HG02870 (cell line): ENCODE data around the gene SLC16A4.
"Not testable (repeated sequence)": the region's sequence is repeated elsewhere in the genome, so short reads cannot be mapped to it uniquely, and the experiment has no call there.

Experiments
- ATAC-seq: cut with Tn5 transposase; IDR thresholded peaks from one replicate; pipeline ENCODE4 v1.9.1; 2021; ENCODE audit warnings: mild to moderate bottlenecking, moderate library complexity; ENCODE audit not compliant: unreplicated experiment

Gene SLC16A4

DNA sequence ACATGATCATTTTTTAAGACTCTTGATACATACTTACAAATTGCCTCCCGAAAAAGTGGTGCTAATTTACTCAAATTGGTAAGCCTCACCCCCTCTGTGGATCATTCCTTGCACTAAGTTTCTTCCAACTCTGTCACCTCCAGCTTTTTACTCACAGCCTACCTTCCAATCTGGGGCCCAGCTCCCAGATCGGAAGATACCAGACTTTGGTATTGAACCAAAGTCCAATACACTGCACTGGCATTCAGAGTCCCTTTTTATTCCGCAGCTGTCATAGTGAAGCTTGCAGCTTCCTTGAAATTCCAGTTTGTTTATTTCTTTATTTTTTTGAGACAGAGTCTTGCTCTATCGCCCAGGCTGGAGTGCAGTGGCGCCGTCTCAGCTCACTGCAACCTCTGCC is 18.5 kb upstream of the SLC16A4 start:
- ATAC-seq = no peak

DNA sequence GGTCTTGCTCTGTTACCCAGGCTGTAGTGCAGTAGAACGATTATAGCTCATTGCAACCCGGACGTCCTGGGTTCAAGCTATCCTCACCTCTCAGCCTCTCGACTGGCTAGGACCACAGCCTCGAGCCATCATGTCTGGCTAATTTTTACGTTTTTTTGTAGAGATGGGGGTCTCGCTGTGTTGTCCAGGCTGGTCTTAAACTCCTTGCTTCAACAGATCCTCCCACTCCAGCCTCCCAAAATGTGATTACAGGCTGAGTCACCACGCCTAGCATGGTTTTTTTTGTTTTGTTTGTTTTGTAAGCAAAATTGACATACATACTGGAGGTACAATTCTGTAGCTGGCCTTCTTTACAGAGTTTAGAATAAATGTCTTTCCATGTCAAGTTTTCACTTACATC is 17.7 kb upstream of the SLC16A4 start:
- ATAC-seq = no peak

DNA sequence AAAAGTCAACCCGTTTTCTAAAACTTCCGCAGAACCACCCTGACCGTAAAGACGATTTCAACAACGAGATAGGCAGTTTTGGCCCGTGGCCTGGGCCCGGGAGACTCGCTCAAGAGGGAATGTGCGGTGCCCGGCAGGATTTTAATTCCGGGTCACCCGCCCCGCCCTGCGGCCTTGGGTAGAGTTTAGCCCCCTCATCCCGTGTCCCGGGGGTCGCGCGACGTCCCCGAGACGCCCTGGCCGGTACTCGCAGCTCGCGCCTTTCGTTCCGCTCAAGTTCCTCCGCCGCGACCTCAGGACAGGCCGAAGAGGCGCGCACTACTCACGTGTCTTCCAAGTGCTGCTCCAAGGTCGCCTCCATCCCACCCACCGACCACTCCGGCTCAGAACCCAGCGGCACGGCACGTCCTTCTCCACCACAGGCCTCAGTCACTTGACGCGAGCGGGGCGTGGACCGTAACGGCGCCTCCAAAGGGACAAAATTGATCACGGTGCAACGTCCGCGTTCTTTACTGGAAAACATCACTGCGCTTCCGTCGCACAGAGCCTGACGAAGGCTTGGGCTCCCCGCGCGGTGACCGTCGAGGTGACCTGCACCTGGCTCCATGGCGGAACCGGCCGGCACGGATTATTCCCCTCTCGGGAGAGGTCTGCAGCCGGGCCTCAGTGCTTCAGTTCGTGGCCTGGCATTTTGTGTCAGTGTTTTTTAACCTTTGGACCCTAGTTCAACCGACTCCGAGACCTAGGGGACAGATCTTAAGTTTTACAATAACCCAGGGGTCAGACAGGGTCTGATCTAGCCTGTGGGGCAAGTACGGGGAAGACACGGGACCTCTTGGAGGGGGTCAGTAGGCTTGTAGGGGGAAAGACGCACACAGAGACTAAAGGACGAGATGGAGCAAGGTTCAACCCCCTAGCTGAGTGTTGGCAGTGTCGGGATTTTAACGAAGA is 16.7 kb upstream of the SLC16A4 start, which contains the start of gene LAMTOR5:
LAMTOR5 (minus strand) TSS at position 435 of the 951 bp plus-strand sequence; CDS start at position 361, 74 bp downstream.
- peak; percentile 84 for ATAC-seq

DNA sequence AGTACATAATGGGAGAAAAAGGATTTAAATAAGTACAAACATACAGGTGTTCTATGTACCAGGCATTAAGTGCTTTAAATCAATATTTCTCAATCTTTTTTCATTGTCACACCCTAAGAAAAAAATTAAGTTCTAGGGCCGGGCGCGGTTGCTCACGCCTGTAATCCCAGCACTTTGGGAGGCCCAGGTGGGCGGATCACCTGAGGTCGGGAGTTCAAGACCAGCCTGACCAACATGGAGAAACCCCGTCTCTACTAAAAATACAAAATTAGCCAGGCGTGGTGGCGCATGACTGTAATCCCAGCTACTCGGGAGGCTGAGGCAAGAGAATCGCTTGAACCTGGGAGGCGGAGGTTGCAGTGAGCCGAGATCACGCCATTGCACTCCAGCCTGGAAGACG is 15.6 kb upstream of the SLC16A4 start:
- ATAC-seq = not testable (repeated sequence)

DNA sequence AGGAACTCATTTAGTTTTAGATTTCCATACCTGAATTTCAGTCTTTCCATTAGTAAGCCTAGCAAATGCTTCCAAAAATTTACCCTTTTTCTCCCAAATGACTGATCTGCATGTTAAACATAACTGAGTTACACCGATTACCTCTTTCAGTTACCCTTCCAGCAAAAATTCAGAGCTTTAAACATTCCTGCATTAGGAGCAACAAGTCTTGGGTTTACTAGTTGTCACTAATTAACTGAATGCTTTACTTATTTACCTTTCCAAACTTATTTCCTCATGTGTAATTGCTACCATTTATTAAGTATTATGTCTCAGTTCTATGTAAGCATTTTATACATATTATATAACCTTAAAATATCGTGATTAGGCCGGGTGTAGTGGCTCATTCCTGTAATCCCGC is 13.6 kb upstream of the SLC16A4 start:
- no peak for ATAC-seq

DNA sequence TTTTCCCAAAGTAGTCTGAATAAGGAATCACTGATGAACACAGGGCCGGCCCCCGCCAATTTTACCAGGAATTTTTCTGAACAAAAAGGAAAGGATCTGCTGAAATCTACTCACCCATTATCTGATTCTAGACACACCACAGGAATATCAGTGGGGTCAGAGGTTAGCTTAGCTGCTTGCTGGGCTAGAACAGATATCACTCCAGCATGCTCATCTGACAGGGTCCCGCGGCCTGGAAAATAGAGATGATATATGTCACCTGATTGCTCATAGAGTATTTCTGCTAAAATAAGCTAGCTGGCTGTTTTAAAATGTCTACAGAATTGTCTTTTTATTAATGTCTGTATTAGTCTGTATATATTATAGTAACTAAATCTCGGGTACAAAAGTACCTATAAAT is 13.0 kb upstream of the SLC16A4 start:
- ATAC-seq = no peak

DNA sequence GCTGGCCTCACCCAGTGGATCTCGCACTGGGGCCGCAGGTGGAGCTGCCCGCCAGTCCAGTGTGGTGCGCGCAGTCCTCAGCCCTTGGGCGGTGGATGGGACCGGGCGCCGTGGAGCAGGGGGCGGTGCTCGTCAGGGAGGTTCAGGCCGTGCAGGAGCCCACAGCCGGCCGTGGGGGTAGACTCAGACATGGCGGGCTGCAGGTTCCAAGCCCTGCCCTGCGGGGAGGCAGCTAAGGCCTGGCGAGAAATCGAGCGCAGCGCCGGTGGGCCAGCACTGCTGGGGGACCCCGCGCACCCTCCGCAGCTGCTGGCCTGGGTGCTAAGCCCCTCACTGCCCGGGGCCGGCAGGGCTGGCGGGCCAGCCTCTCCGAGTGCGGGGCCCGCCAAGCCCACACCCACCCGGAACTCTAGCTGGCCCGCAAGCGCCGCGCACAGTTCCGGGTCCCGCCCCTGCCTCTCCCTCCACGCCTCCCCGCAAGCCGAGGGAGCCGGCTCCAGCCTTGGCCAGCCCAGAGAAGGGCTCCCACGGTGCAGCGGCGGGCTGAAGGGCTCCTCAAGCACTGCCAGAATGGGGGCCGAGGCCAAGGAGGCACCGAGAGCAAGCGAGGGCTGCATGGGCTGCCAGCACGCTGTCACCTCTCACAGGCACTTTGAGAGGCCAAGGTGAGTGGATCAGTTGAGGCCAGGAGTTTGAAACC is 5.6 kb upstream of the SLC16A4 start:
- ATAC-seq = not testable (repeated sequence)

DNA sequence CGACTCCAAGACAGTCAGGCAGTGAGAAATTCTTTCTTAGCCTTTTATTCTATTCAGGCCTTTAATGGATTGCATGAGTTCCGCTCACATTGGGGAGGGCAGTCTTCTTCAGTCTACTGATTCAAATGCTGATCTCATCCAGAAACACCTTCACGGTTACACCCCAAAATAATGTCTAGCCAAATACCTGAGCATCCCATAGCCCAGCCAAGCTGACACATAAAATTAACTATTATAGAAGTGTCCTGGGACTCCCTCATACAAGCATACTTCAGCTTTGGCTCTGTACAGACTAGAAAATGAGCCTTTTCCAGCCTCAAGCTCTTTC is 3.6 kb upstream of the SLC16A4 start:
- no peak for ATAC-seq

DNA sequence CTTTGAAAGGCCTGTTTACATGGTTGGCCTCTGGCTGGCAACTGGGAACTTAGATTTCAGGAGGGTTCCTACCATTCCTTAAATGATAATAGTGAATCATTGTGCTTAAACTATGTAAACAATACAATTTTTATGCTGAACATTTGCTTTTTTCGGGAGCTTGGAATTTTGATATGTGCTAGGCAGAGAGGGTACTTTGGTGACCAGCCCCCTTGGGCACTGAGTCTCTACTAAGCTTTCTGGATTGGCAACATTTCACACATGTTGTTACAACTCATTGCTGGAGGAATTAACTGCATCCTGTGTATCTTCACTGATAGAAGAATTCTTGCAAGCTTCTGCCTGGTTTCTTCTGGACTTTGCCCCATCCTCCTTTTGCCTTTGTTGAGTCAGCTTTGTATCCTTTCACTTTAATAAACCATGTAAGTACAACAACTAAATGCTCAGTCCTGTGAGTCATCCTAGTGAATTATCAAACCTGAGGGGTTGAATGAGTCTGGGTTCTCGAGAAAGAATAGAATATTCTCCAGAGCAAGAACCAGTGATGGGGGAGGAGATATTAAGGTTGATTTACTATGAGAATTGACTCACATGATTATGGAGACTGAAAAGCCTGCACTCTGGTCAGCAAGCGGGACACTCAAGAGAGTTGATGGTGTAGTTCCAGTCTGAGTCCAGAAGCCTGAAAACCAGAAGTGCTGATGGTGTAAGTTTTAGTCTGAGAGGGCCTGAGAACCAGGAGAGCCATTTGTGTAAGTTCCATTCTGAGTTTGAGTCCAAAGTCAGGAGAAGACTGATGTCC is 3.1 kb upstream of the SLC16A4 start:
- ATAC-seq = no peak

DNA sequence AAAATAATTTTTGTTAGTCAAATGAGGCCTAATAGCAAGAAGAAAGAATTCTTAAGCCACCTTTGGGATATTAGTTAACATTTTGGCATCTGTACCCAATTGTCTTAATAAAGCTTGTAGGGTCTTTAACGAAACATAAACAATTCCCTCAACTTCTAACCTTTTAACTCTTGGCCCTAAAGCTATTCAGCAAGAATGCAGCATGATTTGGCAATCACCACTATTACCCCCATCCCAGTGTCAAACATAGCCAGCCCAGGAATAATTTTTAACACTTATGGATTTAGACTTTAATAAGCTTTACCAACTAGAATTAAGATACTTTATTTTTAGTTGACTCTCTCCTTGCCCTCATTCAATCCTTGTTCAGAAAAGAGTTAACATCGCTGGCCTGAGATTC is 2.5 kb upstream of the SLC16A4 start:
- no peak for ATAC-seq

DNA sequence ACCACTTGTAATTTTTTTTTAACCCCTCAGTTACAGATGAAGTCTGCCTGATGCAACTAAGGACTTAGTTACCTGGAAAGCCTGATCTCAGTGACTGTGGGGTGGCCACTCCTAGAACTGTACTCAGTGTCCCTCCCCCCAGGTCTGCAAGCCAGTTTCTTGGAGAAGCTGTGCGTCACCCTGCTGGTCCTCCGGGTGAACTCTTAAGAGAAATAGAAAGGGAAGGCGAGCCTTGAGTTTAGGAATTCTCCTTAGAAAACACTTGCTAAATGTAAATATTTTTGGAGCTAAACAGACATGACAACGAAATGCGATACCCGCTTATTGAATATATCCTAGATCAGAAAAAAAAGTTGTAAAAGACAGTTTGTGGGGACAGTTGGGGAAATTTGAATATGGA is 730 bp downstream of the SLC16A4 start:
- ATAC-seq = no peak

DNA sequence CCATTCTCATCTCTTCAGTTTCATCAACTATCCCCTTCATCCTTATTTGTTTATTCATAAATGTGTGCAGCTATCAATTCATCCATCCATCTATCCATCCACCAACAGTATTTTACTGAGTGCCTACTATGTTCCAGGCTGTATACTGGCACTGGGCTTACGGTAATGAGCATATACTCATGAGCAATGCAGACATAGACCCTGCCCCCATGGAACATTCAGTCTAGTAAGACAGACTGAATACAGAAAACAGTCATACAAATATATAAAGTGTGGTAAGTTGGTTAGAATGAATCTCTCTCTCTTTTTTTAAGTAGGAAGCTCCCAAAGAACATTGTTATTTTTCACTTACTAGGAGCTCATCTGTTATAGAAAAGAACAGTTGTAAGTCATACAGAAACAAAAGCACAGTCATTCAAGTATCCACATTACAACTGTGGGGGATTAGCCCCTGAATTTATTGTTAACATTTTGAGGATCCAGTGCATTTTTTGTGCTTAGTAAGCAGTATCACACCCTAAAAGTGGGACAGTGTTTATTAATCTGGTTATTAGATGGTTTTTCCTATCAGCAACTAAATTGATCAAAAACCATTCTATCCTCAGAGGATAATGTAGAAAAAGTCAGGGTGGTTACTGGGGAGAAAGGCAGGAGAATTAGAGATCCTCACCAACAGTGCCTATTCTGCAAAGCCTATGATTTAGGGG is 3.6 kb downstream of the SLC16A4 start:
- ATAC-seq = no peak

DNA sequence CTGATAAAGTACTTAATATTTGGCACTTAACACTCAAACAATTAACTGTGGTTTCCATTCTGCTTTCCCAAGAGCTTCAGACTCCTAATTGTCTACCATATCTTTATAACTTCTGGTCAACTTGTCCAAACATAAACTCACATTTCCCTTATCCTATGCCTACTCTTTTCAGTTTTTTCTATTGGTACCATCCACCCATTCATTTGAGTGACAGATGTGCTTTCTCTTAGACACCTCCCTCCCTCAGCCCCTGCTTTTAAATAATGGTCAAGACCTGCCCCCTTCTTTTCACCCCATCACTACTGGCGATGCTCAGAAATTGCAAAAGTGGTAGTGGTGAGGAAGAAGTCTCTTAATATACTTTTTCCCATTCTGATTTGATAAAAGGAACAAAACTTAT is 5.5 kb downstream of the SLC16A4 start:
- no peak for ATAC-seq

DNA sequence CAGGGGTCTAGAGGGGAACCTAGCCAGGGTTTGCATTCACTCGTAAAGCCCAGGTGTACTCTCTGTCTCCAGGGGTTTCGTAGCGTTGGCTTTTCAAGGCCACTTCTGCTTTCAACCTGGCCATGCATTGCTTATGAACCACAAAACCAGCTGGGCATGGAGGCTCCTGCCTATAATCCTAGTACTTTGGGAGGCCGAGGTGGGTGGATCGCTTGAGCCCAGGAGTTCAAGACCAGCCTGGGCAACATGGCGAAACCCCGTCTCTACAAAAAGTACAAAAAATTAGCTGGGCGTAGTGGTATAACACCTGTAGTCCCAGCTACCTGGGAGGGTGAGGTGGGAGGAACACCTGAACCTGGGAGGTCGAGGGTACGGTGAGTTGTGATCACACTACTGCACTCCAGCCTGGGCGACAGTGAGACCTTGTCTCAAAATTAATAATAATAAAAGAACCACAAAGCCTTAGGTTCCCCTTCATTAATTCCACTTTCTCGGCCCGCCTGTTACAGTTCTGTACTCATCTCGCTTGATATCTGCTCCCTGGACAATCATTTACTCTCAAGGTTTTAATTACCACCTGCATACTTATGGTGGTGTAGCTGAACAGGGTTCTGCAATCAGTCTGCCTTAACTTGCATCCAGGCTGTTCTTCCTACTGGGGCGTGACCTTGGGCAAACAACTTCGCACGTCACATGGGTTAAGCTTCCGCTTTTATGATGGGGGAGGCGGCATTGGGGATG is 6.1 kb downstream of the SLC16A4 start:
- ATAC-seq = peak; percentile 48

DNA sequence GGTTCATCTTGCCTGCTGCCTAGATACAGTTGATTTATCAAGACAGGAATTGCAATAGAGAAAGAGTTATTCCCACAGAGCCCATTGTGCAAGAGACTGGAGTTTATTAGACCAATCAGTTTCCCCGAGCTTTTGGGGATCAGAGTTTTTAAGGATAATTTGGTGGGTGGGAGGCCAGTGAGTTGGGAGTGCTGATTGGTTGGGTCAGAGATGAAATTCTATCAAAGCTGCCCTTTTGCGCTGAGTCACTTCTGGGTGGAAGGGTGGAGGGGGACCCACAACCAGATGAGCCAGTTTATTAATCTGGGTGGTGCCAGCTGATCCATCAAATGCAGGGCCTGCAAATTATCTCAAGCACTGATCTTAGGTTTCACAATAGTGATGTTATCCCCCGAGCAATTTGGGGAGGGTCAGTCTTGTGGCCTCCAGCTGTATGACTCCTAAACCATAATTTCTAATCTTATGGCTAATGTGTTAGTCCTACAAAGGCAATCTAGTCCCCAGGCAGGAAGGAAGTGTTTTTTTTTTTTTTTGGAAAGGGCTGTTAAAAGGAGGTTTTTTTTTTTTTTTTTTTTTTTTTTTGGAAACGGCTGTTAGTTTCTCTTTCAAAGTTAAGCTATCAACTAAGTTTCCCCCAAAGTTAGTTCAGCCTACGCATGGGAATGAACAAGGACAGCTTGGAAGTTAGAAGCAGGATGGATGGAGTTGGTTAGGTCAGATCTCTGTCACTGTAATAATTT is 7.4 kb downstream of the SLC16A4 start:
- no peak for ATAC-seq

DNA sequence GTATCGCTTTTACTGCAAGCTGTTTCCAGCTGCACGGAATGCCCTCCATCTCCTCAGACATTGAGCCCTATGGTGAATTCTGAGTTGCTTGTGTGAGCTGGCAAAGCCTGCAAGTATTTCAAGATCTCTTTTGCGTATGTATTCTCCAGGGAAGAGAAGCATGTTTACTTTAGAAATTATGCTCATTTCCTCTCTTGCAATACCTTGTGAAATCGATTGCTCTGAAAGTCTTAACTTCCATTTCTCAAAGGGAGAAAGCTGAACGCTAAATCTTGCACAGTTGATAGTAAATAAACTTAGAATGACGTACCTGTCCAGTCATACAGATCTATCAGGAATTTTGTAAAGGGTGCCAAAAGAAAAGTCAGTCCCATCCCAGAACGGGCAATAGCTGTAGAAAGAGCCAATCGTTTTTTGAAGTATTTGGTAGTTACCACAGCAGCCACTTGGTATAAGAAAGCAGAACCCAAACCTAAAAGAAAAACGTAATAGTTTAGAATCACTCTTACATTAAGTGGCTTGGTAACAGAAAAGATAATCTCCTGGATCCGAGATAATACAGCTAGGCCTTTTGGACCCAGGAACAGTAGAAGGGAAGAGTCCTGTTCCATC is 10.0 kb downstream of the SLC16A4 start:
- no peak for ATAC-seq

DNA sequence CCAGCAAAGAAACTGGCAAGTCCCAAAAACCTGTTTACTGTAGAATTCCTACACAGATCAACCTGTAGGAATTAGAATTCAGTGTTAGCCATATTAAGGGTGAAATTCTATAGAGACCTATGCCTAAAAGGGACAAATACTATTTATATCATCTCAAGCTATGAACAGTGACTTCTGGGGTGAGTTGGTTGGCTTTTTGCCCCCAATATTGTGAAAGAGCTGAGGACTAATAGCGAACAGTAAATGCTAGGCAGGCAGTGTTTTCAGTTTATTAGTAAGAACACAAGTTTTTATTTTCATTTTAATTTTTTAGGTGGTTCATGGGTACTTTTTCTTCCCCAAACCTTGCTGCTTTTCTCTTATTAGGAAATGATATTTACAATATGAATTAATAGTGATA is 15.3 kb downstream of the SLC16A4 start:
- ATAC-seq = no peak

DNA sequence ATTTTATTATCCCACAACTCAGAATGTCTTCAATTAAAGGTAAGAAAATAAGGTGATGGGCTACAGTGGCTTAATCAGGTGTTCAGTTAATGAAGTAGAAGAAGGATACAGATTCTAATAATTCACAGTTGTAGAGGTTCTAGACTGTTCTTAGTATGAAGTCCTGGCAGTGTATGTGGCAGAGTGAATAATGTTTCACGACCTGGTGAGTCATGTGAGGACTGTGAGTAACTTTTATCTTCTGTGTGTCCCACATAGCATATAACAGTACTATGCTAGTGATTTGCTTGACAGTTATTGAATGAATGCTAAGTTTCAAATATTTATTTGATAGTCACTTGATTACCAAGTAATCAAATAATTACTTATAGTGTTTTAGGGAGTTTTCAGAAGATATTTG is 20.0 kb downstream of the SLC16A4 start:
- no peak for ATAC-seq

DNA sequence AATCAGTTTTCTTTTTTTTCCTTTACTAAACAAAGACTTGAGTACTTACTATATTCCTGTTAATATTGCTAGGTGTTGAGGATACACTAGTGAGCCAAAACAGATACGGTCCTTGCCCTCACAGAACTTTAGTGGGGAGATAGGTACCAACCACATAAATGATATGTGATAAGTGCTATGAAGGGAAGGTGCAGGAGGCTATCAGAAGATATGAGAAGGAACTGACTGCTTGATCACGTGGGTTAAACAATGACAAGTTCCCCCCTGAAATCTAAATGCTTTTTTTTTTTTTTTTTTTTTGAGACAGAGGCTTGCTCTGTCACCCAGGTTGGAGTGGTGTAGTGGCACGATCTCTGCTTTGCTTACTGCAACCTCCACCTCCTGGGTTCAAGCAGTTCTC is 26.6 kb downstream of the SLC16A4 start:
- ATAC-seq = no peak
